Right ventricle myocardium superior (tissue), 1 donor: ENCODE data around the gene LDLRAD4. TPM values are rescaled to one million over a fixed set of nuclear protein-coding genes. Genes with fewer than 3 reads are reported as not detected.
A peak's percentile ranks its signal among the peaks of the same experiment; 100 is the strongest.

Experiments used
- ATAC-seq: fragments of 200-7000 bp; cut with Tn5 transposase; one replicate; pipeline ENCODE4 v1.9.1; 2020; ENCODE audit warnings: mild to moderate bottlenecking; ENCODE audit not compliant: poor library complexity
- DNase-seq: peaks from one replicate; pipeline ENCODE4 v3.0.0-alpha.2; 2020
- intact Hi-C: fragments of 100-400 bp; cut with DNase I; formaldehyde crosslinking; loops from one replicate; pipeline ENCODE4 v1.11.2; 2022
- total RNA-seq: library from RNA; stranded (reverse); fragmentation: NEBNext Ultra II Directional; extraction: Animal tissue kit (Norgen Biotek cat#: 25700); gene quantifications from one replicate; pipeline ENCODE4 v1.2.1, GENCODE V29; 2021
- donor health status: DM: no; HTN: yes; CAD: no; lungs with severe emphysema.

The LDLRAD4 gene
- total RNA-seq, 1 donor from 2014 or later: 29.3 TPM

DNA sequence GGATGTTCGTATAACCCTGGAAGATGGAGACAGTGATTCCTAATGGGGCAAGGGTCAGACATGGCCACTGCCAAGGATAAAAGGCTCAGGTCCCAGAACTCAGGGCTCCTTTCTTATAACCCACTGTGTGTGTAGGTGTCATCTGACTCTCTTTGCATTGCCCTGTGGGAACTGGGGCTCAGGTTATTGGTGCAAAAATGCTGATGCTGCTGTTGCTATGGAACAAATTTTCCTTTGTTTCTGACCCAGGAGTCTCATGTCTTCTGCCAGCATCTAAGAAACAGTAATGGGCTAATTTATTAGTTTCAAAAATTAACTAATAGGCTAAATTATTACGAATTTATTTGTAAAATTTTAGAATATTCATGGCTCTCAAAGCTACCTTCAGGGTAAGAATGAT is 24.3 kb upstream of the LDLRAD4 start:
- intact Hi-C loops: no loop called here
- DNase-seq (no peak), ATAC-seq (no peak)

DNA sequence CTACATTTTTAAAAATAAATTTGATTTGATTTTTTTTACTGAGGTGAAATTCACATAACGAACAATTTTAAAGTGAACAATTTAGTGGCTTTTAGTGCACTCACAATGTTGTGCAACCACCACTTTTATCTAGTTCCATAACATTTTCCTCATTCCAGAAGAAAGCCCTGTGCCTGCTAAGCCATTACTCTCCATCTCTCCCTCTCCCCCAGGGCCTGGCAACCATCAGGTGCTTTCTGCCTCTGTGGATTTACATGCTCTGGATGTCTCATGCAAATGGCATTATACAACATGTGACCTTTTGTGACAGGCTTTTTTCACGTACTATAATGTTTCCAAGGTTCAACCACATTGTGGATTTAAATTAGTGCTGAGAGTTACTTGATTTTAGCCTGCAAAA is 19.9 kb upstream of the LDLRAD4 start:
- no peak for DNase-seq
- ATAC-seq: no peak
- intact Hi-C loops: no loop called here

DNA sequence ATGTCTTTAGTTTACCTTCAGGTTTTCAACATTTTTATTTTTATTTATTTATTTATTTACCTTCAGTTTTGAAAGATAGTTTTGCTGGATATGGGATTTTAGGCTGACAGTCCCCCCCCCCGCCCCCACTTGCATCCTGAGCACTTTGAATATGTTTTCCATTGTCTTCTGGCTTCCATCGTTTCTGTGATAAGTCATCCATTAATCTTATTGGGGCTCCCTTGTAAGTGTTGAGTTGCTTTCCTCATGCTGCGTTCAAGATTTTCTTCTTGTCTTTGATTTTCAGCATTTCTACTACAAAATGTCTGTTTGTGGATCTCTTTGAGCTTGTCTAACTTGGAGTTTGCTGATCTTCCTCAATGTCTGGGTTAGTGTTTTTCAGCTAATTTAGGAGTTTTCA is 19.4 kb upstream of the LDLRAD4 start:
- intact Hi-C loops: no loop called here
- DNase-seq (no peak), ATAC-seq (no peak)

DNA sequence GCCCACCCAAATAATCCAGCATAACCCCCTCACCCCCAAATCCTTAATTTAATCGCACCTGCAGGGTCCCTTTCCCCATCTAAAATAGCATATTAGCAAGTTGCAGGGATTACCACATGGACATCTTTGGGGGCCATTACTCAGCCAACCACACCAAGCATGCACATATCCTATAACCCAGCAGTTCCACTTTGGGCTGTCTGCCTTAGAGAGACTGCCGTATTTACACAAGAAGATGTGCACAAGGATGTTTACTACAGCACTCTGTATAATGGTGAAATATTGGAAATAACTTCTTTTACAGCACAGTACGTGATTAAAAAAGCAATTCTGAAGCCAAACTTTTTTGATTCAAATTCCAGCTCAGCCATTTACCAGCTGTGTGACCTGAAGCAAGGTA is 17.3 kb upstream of the LDLRAD4 start:
- intact Hi-C loops: no loop called here
- DNase-seq (no peak), ATAC-seq (no peak)

DNA sequence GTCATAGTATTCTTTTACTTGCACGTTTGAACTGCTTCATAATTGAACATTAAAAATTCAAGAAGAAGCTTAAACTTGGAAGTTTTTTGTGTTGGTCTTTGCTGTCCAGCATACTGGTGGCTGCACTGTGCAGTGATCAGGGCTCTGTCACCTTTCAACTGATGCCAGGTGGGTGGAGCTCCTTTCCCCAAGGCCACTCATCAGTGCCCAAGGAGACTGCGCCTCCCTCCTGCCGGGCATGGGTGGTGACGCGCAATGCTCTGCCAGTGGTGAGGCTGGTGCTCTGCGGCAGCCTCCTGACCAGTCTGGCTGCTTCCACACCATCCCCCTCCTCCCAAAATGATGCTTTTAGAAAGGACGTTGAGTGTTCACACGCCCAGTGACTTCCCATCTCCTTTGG is 16.0 kb upstream of the LDLRAD4 start:
- ATAC-seq: no peak
- DNase-seq: no peak
- intact Hi-C loops: no loop called here

DNA sequence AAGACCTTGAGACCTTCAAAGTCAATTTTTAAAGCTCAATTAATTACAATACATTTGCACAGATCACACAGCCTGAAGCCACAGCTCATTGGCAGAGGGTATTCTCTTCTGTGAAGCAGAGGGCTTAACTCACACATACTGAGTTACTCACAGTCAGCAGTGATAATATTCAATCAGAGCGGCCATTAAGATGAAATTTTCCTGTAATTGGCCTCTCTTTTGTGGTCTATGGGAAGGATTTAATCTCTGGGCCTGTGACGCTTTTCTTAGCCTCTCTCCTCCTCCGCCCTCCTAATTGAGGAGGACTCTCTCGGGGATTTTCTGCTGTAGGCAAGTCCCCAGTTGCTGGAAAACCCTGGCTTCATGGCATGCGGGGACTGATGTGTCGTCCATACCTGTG is 12.3 kb upstream of the LDLRAD4 start:
- DNase-seq (no peak), ATAC-seq (no peak)
- intact Hi-C loops: no loop called here

DNA sequence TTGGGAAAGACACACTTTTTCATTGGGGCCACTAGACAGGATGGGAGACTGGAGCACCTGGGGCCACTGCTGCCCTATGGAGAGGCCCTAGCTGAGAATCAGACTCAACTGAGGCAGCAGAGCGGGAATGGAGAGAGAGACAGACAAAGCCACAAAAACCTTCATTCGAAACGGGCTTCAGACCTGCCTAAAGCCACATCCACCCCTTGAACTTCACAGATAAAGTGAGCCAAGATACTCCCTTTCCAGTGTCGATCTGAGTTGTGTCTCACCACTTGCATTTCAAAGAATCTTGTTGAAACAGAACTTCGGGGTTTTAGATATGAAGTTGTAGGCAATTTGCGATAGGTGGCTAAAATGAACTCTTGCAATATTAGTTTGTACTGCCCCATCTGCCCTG is 11.3 kb upstream of the LDLRAD4 start:
- intact Hi-C loops: no loop called here
- ATAC-seq: no peak
- no peak for DNase-seq

DNA sequence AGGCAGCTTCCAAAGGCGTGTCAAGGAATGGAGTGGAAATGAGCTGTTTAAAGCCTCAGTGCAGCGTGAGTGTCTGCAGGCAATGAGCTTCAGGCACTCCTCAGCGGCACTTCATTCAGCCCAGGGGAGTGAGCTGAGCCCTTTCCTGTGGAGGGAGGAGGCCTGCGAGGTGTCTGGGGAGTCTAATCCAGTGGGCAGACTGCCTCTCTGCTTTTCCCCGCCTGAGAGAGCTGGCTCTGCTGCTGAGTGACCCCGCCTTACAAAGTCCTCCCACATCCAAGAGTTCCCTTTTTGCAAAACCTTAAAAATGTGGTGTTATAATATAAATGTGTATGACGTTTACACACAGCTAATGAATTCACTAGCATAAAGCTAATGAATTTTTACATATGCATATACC is 7.0 kb upstream of the LDLRAD4 start:
- no peak for DNase-seq
- no peak for ATAC-seq

DNA sequence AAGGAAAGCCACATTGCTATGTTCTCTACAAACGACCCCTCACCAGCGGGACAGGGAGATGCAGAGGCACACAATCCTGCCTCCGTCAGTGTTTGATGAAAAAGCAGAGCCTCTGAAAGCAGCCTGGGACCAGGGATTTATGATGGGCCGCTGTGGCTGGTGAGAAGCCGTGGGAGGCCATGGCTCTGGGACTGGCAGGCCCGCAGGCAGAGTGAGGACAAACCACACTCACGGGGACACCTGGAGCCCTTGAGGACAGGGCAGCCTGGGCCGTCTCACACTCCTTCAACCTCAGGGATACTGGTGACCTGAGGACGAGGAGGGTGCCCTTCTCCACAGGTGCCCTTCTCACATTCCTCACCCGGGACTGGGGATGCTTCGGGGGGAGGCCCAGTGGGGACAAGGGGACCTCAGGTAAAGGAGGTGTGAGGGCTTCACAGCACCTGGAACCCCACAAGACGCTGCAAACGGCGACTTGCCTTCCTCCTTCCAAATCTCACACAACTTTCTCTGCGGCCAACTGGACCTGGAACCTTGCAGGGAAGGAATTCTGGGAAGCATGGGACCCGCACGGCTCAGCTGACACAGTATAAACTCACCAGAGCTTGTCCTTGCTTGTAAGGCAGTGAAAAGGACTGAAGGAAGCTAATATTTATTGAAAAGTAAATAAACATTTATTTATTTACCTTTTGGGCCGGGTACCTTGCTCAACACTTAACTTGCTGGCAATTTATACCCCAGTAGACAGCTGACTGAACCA is 5.3 kb upstream of the LDLRAD4 start:
- intact Hi-C loops: no loop called here
- ATAC-seq: no peak
- no peak for DNase-seq

More for the DNA sequence above, 7.0 kb upstream of the LDLRAD4 start:
- intact Hi-C loops: no loop called here

DNA sequence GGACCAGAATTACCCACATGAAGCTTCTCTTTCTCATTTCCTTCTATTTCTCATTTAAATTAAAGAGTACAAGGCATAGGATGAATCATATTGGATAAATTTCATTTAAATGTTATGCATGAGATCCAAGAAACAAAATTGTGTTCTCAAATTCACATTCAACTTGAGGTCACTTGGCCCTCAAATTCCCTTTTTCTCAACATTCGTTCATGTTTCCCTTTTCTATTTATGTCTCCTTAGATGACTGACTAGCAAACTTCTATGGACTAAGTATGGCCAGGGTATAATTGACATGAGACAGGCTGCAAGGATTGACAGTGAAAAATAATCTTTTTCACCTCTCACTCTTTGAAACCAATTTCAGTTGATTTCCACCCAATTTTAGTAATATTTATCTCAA is 4.0 kb upstream of the LDLRAD4 start:
- no peak for ATAC-seq
- intact Hi-C loops: loop anchor here (5.0 kb wide), 3 partner anchors 163 to 413 kb away; no protein-coding TSS in a partner anchor
- no peak for DNase-seq

DNA sequence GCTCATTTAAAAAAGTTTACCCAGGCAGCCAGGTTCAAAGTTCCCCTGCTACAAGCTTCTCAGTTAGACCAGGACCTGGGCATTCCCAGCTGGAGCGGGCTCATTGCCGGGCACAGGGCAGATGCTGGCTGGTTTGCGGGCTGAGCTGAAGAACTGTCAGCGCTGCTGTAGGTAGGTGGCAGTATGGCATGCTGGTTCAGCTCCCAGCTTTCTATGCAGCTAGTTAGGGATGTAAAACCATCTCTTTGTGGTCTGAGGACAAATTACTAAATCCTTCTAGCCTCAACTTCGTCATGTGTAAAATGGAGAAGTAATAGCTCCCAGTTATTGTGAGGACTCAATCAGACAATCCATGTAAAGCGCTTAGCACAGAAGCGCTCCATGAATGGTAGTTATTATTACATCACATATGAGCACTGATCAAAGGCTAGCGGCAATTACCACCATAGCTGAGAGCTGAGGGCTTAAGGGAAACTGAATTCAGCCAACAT is 2.4 kb upstream of the LDLRAD4 start:
- ATAC-seq: peak; percentile 72
- peak; percentile 83 for DNase-seq
- intact Hi-C loops: loop anchor here (5.0 kb wide), 3 partner anchors 161 to 411 kb away; no protein-coding TSS in a partner anchor

DNA sequence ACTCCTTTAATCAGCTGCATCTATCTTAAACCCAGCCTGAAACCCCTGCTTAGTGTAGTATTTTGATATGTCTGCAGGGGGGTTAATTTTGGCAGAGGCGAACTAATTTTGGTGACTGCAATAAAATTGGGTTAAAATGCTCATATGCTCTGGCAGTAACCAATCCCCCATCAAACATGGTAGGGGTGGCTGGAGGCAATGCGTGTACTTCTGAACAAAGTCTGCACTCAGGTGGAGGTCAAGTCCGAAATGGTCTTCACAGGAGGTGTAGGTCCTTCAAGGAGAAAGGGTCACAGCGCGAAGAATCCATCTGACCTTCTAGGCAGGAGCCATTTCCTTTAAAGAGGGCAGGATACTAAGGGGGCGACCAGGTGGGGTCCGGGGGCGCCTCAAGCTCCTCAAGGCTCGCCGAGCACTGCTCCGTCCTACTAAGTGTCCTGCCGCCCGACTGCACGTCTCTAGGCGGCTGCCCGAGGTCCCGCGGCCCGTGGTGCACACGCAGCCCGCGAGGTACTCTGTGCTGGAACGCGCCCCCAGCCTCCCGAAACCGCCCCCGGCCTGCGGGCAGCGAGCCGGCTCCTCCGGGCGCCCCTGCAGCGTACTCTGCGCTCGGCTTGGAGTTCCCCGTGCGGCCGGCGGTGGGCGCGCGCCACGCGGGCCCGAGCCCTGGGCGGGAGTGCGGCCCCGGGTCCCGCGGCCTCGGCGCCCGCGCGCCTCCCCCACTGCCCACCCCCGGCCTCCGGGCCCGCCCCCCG is 1.7 kb upstream of the LDLRAD4 start:
- ATAC-seq (peak; percentile 69), DNase-seq (peak; percentile 69)
- intact Hi-C loops: loop anchor here (5.0 kb wide), 3 partner anchors 160 to 410 kb away; no protein-coding TSS in a partner anchor

DNA sequence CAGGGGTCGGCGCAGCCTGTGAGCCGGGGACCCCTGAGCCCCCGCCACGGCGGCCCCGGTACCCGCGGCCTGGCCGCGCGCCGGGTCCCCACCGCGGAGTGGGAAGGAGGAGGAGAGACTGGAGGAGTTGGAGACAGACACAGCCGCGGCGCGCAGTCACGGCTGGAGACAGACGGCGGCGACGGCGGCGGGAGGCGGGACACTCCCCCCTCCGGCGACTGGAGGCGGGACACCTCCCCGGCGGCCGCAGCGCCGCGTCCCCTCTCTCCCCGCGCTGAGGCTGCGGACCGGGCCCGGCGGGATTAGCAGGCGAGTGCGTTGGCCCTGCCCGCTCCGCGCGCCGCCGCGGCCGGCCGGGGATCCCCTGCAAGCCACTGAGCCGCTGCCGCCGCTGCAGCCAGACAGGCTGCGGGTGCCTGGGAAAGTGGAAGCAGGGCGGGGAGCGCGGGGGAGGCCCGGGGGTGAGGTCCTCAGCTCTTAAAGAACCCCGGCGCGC is 1.0 kb upstream of the LDLRAD4 start:
- ATAC-seq (peak; percentile 33), DNase-seq (peak; percentile 87)
- intact Hi-C loops: loop anchor here (5.0 kb wide), 3 partner anchors 160 to 410 kb away; no protein-coding TSS in a partner anchor

DNA sequence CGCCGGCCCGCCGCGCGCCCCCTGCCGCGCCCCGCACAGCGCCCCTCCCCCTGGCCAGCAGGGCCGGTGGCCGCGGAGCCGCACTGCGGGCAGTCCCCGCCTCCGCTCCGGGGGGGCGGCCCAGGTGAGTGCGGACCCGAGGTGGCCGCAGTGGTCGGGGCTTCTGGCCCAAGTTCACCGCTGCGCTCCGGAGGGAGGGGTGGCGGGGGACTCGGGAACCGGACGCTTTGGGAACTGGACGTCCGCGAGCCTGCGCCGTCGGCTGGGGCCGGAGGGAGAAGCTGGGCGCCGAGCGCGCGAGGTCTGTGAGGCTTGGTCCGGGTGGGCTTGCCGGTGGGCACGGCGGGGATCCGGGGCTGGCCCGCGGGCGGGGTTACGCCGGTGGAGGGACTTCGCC is 591 bp upstream of the LDLRAD4 start:
- DNase-seq: no peak
- intact Hi-C loops: loop anchor here (5.0 kb wide), 3 partner anchors 159 to 409 kb away; no protein-coding TSS in a partner anchor
- peak; percentile 3 for ATAC-seq

DNA sequence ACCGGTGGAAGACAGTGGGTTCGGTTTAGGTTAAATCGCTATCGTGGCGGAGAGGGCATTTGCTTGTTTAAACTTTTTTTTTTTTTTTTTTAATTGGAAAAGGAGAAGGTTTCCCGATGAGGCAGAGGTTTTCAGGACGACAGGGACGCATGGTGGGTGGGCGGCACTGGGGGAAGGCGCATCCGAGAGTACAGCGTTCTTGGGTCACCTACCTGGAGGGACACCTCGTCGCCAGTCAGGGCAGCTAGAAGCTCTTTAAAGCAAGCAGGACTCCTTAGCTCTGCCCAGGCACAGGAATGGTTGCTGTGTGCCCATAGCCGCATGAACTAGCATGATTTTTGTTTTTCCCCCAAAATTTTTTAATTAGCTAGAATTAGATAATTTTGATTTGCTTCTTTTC is 437 bp downstream of the LDLRAD4 start:
- intact Hi-C loops: loop anchor here (5.0 kb wide), 3 partner anchors 158 to 408 kb away; no protein-coding TSS in a partner anchor
- ATAC-seq: no peak
- DNase-seq: no peak

DNA sequence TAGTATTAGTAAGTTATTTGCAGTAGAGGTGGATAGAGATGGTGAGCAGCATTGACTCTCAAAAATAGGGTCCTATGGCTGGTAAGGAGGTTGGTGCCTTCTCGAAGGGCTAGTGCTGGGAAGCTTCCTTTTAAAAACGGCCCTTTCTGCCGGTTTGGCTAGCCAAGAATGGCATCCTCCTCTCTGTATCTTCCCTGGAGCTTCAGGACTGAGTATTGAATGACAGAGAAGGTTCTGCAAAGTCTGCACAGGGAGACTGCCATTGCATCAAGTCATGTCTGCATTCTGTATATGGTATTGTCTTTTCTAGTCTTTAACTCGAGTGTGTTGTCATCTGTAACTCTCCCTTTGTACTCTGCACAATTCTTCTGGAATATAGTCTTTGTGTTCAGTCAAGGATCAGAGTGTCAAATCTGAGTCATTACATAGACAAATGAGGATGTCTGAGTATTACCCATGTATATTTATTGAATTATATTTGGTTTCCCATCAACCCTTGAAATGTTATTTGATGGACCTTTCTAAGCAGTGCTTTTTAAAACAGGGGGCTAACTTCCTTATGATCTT is 1.1 kb downstream of the LDLRAD4 start:
- ATAC-seq (no peak), DNase-seq (no peak)
- intact Hi-C loops: loop anchor here (5.0 kb wide), 3 partner anchors 158 to 408 kb away; no protein-coding TSS in a partner anchor

DNA sequence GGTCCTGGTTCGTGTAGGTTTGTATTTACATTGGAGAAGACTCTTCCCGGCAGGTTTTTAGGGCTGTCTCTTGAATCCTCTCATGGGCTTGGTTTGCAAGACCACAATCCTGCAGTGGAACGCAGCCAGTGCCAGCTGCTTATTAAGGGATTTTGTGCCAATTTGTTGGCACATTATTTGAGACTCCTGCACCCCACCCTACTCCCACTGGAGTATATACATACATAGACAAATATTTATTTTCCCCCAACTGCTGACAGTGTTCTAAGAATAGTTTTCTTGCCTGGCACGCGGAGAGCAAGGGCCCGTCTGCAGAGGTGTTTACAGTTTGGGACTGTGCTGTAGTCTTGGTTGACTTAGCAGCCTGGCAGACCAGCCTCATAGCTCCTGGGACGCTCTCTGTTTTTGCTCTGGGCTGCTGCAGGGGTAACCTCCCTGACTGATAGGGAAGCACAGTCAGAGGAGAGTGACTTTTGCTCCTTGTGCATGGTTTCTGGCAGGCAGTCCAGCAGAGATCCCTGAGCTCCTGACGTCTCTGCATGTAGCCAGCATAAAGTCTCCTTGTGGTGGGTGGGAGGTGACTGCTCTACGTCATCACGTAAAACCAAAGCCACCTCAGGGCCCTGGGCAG is 1.9 kb downstream of the LDLRAD4 start:
- intact Hi-C loops: no loop called here
- no peak for DNase-seq
- peak; percentile 11 for ATAC-seq
